ENCODE measurements around the gene GABBR2. TPM values are rescaled to one million over a fixed set of nuclear protein-coding genes. Genes with fewer than 3 reads are reported as not detected.

Gene GABBR2
- total RNA-seq, 2 experiments from 2014 or later: not detected

- DNase-seq: no peak
- H3K4me1 Mint-ChIP-seq (ENCODE audit: low read depth): no peaks in the 10 kb centered on the region
- no peak overlapping the region for H3K4me3 ChIP-seq (ENCODE audit: low read length)
- H3K36me3 ChIP-seq (ENCODE audit: insufficient read depth, low read length): no peaks in the 10 kb centered on the region
- H3K36me3 Mint-ChIP-seq (ENCODE audit: low read depth): no peaks in the 10 kb centered on the region
- no peak overlapping the region for H3K27ac Mint-ChIP-seq
- peaks cover 61% of the 10 kb centered on the region for H3K27me3 Mint-ChIP-seq
- H3K27me3 ChIP-seq (ENCODE audit: control insufficient read depth in 1 of 2, insufficient read depth in 2 of 2, low read length in 2 of 2): peaks cover 6 to 11% of the 10 kb centered on the region in 2 experiments
- intact Hi-C loops (cut with DNase I, micrococcal nuclease): no loop called here
- TF ChIP-seq CTCF (IDR thresholded peaks at IDR 0.05): no peak
- POLR2A ChIA-PET: no interaction called here
- H3K4me1 ChIP-seq (ENCODE audit: insufficient read depth, low read length): no peaks in the 10 kb centered on the region
- H3K9me3 ChIP-seq (ENCODE audit: control insufficient read depth in 1 of 2, insufficient read depth in 1 of 2, low read length in 2 of 2): peaks cover 11 to 13% of the 10 kb centered on the region in 2 experiments
- ATAC-seq (ENCODE audit: poor library complexity): no peak
- H3K4me3 Mint-ChIP-seq: no peak overlapping the region
- H3K9me3 Mint-ChIP-seq: peaks cover 11% of the 10 kb centered on the region
- CTCF ChIA-PET: no interaction called here
- H3K27ac ChIP-seq (ENCODE audit: low read depth in 1 of 2, low read length in 2 of 2): no peak overlapping the region
These were observed 361.1 kb downstream of the GABBR2 start for GRCh38 chr9:98347642-98348041.

DNA sequence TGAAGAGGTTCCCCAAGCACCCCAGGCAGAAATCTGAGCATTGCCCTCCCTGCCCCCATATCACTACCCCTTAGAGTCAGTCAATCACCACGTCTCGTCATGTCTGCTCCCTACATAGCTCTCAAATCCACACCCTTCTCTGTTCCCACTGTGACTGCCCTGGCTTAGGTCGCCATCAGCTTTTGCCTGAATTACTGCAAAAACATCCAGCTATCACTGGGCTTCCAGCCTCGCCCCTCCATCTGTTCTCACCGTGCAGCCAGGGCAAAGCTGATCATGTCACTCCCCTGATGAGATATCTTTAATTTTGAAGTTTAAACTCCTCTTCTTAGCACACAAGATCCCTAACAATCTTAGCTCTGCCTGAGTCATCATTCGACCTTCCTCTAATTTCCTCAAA, 363.7 kb downstream of the GABBR2 start:
- Histone ChIP-seq H3K4me1 (ENCODE audit: insufficient read depth, low read length) (no peaks in the 10 kb centered on the region), H3K4me3 (ENCODE audit: low read length) (no peak overlapping the region), H3K9me3 (ENCODE audit: control insufficient read depth in 1 of 2, insufficient read depth in 1 of 2, low read length in 2 of 2) (peaks cover 0 to 5% of the 10 kb centered on the region in 2 experiments), H3K27ac (ENCODE audit: low read depth in 1 of 2, low read length in 2 of 2) (no peak overlapping the region), H3K27me3 (ENCODE audit: control insufficient read depth in 1 of 2, insufficient read depth in 2 of 2, low read length in 2 of 2) (peaks cover 6 to 11% of the 10 kb centered on the region in 2 experiments), H3K36me3 (ENCODE audit: insufficient read depth, low read length) (no peaks in the 10 kb centered on the region)
- DNase-seq: no peak
- TF ChIP-seq CTCF (IDR thresholded peaks at IDR 0.05): no peak
- POLR2A ChIA-PET: no interaction called here
- intact Hi-C loops (cut with DNase I, micrococcal nuclease): no loop called here
- no peaks in the 10 kb centered on the region for H3K36me3 Mint-ChIP-seq (ENCODE audit: low read depth)
- peaks cover 50% of the 10 kb centered on the region for H3K27me3 Mint-ChIP-seq
- no peaks in the 10 kb centered on the region for H3K9me3 Mint-ChIP-seq
- CTCF ChIA-PET: no interaction called here
- ATAC-seq (ENCODE audit: poor library complexity): no peak
- H3K4me1 Mint-ChIP-seq (ENCODE audit: low read depth): no peaks in the 10 kb centered on the region
- H3K4me3 Mint-ChIP-seq: no peak overlapping the region
- no peak overlapping the region for H3K27ac Mint-ChIP-seq

DNA sequence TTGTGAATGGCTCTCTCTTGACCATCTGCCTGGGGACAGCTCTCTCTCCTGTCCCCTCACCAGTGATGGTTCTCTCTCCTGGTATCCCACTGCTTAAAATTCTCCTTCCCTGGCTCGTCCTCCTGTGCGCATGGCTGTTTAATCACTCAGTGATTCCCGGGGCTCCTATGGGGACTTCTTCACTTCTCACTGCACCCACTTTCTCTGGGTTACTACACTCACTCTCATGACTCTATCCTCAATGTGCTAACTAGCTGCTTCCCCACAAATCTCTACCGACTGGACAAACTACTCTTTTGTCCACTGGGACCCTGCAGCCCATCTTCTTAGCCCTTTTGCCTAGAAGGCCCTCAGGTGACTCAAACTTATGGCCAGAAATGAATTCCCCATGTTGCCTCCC, 364.2 kb downstream of the GABBR2 start:
- Histone ChIP-seq H3K9me3 (ENCODE audit: control insufficient read depth in 1 of 2, insufficient read depth in 1 of 2, low read length in 2 of 2) (peaks cover 0 to 8% of the 10 kb centered on the region in 2 experiments), H3K27ac (ENCODE audit: low read depth in 1 of 2, low read length in 2 of 2) (no peak overlapping the region), H3K36me3 (ENCODE audit: insufficient read depth, low read length) (no peaks in the 10 kb centered on the region), H3K27me3 (ENCODE audit: control insufficient read depth in 1 of 2, insufficient read depth in 2 of 2, low read length in 2 of 2) (peaks cover 7 to 11% of the 10 kb centered on the region in 2 experiments), H3K4me1 (ENCODE audit: insufficient read depth, low read length) (no peaks in the 10 kb centered on the region), H3K4me3 (ENCODE audit: low read length) (no peak overlapping the region)
- H3K9me3 Mint-ChIP-seq: no peaks in the 10 kb centered on the region
- no peak for ATAC-seq (ENCODE audit: poor library complexity)
- ChIA-PET POLR2A (no interaction called here), CTCF (no interaction called here)
- TF ChIP-seq CTCF (IDR thresholded peaks at IDR 0.05): no peak
- H3K27me3 Mint-ChIP-seq: peaks cover 46% of the 10 kb centered on the region
- intact Hi-C loops (cut with DNase I, micrococcal nuclease): no loop called here
- H3K27ac Mint-ChIP-seq: no peak overlapping the region
- H3K36me3 Mint-ChIP-seq (ENCODE audit: low read depth): no peaks in the 10 kb centered on the region
- no peaks in the 10 kb centered on the region for H3K4me1 Mint-ChIP-seq (ENCODE audit: low read depth)
- DNase-seq: no peak
- H3K4me3 Mint-ChIP-seq: no peak overlapping the region

Data from CD4-positive, alpha-beta T cell (primary cell).